NK-92 treated with Interleukin-12 subunit alpha and Interleukin-12 subunit beta, amount 100 ng/mL, for 24 hours (cell line): ENCODE data around the gene MICAL2.

Experiments
- DNase-seq: peaks from one replicate; lab custom pipeline; 2025; lab: John Stamatoyannopoulos, UW

Gene MICAL2

GRCh38 chr11:12117611-12118010 lies 7.2 kb downstream of the MICAL2 start:
- DNase-seq, result no peak

DNA sequence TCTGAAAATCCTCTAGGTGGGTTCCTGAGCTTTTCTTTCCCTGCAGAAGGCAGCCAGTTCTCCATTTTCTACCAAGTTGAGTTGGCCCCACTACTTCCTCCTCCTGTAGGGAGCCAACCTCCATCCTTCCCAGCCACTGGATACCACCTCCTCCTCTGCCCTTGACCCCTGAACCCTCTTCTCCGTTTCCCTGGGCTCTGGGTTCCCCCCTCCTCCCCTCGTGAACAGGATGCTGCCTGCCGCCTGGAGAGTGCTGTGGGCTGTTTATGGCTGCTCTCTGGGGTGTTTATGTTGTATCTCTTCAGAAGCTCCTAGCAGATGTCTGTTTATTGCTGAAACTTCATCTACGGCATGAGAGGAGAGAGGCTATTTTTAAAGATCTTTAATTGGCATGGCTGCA lies 8.6 kb downstream of the MICAL2 start:
- DNase-seq, result no peak

GRCh38 chr11:12119502-12119901 lies 9.1 kb downstream of the MICAL2 start:
- DNase-seq, result no peak

- no peak for DNase-seq
These were observed 9.9 kb downstream of the MICAL2 start for GRCh38 chr11:12120031-12121008.

DNA sequence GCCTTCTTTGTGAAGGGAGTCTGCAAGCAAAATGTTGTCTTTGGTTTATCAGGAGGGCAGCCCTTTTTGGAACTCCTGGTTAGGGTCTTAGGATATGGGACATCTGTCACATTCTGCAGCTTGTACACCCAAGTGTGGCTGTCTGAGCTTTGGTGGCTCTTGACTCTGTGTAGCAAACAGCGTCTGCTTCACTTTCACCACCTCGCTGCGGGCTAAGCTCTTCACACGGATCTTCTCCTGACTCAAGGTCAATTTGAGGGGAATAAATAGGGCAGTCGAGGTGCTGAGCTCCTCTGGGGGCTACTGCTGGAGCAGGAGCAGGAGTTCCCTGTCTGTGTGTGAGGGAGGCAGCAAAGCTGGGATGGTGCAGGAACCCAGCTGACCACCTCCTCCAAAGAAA lies 10.6 kb downstream of the MICAL2 start:
- DNase-seq, result no peak

GRCh38 chr11:12121517-12121916 lies 11.1 kb downstream of the MICAL2 start:
- no peak for DNase-seq

DNA sequence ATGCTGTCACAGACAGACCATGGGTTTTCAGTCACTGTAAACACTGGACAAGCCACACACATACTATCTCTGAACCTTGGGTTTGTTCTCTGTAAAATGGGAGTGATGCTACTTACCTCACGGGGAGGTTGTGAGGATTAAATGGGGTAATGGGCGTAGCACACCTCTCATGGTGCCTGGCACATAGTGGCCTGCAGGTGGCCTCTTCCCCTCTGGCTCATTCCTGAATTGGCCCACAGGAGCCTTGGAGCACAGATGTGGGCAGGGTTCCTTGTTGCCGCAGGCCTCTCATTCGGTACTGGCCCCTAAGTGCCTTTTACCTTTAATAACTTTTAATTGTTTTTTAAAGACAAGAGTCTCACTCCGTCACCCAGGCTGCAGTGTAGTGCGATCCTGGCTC lies 11.7 kb downstream of the MICAL2 start:
- no peak for DNase-seq

DNA sequence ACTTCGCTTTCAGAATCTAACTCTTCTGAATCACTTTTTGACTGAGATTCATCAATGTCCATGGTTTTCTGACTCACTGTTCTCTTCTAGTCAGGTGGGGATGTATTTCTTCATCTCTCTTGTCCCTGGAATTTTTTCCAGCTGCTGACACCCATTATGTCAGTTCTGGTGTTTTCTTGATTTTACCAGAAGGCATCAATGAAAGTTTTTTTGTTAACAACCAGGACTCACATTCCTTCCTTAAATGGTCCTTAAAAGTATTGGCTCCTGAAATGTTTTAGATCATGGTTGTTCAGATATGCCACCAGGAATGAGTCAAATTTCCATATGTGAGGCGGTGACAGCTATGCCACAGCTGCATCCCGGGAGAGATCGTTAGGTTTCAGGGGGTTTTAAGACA lies 12.9 kb downstream of the MICAL2 start:
- DNase-seq, result no peak

GRCh38 chr11:12123799-12124198 lies 13.4 kb downstream of the MICAL2 start:
- DNase-seq, result no peak

DNA sequence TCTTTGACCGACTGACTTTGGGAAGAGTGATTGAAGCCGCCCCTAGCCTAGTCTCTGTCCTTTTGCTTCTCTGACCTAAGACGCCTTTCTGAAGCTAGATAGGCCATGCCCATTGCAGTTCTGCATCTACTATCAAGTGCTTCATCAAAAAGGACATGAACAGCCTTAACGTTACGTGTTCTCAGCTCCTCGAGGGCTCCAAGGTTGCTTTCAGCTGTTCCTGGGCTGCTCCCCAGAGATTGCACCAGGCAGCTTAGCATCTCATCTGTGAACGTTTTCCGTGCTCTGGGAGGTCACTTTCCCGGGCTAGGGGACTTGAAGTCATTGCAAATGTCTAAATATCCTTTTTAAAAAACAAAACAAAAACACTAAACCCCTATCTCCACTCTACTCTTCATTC lies 13.9 kb downstream of the MICAL2 start:
- DNase-seq, result no peak

- DNase-seq, result peak; percentile 40
These were observed 15.3 kb downstream of the MICAL2 start for GRCh38 chr11:12125609-12126149.

GRCh38 chr11:12126344-12127019 lies 16.1 kb downstream of the MICAL2 start:
- peak; percentile 53 for DNase-seq

DNA sequence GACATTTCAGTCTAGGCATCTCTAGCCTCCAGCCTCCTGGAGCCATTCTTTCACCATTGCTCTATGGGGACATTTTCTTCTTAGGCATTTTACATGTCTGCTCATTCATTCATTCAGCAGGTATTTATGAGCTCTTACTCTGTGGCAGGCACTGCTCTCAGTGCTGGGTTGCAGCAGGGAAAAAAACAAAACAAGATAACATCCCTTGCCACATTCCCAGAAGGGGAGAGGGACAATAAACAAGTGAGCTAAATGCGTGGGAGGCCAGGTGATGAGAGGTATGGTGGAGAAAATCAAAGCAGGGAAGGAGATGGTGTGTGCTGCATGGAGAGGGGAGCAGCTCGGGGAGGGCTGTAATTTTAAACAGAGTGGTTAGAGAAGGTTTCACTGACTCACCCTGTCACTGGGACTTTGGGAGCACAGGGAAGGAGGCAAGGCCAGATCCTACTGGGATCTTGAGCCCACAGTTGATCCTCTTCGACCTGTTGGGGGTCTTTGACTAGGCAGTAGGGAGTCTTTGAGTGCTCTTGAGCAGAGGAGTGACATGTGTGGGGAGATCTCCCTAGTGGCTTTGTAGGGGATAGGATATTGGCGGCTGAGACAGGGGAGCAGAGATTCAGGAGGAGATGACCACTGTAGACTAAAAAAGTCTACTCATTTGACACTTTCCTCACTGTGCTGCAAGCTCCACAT lies 17.0 kb downstream of the MICAL2 start:
- no peak for DNase-seq

DNA sequence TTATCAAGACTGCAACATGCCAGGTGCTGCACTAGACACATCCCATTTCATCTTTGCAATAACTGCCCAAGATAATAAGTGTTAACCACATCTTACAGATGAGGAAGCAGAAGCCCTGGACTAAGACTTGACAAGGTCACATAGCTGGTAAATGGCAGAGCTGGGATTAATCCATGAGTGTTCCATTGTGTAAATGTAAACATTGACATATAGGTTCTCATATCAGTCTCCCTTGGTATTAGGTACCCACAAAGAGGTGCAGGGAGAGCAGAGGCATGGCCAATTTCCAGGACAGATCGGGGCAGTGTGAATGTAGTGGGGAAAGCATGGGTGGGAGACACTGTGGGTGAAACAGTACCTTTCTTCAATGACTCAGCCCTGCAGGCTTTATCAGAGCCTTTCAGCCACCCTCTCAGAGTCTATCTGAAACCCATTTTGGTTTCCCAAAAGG lies 17.9 kb downstream of the MICAL2 start:
- no peak for DNase-seq

DNA sequence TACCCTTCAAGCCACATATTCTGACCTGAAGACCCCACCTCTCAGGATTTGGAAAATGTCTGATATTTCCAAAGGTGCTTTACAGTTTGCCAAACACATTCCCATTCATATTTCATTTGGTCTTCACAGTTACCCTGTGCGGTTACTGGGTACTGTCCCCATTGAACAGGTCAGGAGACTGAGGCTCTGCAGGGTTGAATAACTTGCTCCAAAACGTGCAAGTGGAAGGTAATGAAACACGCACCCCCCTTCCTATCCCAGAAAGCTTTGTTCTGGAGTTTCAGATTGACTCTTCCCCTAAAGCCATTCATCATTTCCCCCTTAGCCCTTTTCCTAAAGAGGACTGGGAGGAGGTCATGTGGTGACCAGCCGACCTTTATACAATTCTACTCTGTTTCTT lies 18.8 kb downstream of the MICAL2 start:
- DNase-seq, result no peak

GRCh38 chr11:12130180-12130980 lies 20.0 kb downstream of the MICAL2 start:
- no peak for DNase-seq

DNA sequence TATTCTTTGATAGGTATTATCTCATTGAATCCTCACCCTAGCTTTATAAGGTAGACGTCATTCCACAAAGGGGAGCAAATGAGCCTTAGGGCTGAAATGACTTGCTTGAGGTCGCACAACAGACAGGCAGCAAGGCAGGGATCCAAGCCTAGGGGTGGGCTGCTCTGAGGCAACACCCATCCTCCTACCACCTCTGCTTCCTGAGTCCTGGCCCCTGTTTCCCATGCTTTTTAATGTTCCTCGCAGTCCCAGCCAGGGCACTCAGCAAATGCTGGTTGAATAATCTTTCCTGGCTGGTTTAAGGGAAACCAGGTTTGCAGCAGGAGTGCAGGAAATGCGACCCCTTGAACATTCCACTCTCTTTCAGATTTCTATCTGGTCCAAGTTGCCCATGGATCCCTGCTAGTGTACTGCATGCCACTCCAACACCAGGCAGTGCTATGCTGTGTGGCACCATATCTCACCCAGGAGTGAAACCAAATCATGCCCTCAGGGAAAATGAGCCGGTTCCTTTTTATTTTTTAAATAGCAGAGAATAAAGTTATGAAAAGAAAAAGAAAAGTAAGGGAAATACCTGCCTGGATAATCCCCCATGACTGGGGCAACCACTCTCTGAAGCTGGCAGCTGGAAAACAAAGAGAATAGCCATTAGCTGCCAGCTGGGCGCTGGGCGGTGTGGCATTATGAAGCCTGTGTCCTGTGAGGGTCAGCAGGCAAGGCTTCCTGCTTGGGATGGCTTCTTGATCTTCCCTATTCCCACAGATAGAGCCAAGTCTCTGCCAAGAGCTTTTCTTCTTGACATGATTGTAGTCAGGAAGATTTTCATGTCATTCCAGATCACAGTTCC lies 21.8 kb downstream of the MICAL2 start:
- no peak for DNase-seq

GRCh38 chr11:12132790-12133145 lies 22.4 kb downstream of the MICAL2 start:
- no peak for DNase-seq

DNA sequence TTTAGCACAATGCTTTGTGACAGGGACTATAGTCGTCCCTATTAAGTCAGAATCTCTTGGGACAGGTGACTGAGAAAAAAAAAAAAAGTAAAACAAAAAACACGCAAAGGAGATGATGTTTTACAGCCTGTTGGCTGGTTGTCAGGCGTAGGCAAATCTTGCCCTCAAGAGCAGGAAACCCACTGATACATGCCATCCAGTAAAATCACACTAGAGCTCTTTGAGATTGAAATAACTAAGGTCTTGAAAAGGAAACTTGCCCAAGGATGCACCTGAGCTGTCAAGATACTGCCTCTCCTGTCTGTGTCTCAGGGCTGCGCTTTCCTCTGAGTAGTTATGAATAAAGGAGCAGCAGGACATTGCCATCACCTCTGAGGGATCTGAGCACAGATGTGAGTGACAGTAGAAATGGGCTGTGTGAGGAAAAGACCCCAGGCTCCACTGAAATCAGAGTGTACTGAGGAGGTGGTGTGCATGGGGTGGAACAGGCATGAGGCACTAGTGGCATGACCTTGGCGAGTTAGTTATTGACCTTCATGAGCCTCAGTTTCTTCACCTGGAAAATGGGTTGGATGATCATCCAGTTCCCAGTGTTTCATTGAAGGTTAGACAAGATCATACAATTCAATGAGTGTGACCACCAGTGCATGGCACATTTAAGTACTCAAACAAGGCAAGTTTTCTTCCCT lies 23.3 kb downstream of the MICAL2 start:
- no peak for DNase-seq

DNA sequence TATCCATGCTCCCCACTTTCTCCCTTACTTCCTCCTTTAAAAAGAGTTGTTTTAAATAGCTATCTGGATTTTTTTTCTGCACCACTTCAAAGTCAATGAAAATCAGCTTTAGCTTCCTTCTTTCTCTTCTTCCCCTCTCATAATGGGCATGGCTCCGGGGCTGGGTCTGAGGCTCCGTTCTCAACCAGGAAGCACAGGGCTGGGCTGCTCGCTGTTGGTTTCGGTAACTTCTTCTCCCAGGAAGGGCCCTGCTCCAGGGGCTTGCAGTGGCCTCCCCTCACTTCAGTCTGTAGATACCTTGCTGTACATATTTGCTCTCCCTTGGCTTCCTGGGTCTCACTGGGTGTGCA lies 23.8 kb downstream of the MICAL2 start:
- DNase-seq, result no peak
